Activated CD4-positive, alpha-beta T cell treated with anti-CD3 and anti-CD28 coated beads, Interleukin-2, amount 50 U/mL, for 1 hour (primary cell): ENCODE results near the gene USP24.
A peak's percentile ranks its signal among the peaks of the same experiment; 100 is the strongest.

Source experiments
- DNase-seq: peaks from one replicate; pipeline ENCODE4 v3.0.0-alpha.2; 2020

USP24 gene

GRCh38 chr1:55155522-55155921, 59.6 kb downstream of the USP24 start:
- no peak for DNase-seq

- DNase-seq = no peak
Measured at GRCh38 chr1:55154616-55155015, 60.5 kb downstream of the USP24 start.

- DNase-seq = no peak
Measured at GRCh38 chr1:55153031-55153430, 62.1 kb downstream of the USP24 start.

- no peak for DNase-seq
Measured at GRCh38 chr1:55150880-55151588, 64.1 kb downstream of the USP24 start.

- no peak for DNase-seq
Measured at GRCh38 chr1:55148676-55149075, 66.5 kb downstream of the USP24 start.

GRCh38 chr1:55147524-55147923, 67.6 kb downstream of the USP24 start:
- no peak for DNase-seq

GRCh38 chr1:55146781-55147180, 68.4 kb downstream of the USP24 start:
- no peak for DNase-seq

GRCh38 chr1:55144886-55145285, 70.3 kb downstream of the USP24 start:
- DNase-seq = no peak

GRCh38 chr1:55143684-55144083, 71.5 kb downstream of the USP24 start:
- no peak for DNase-seq

GRCh38 chr1:55141295-55141893, 73.8 kb downstream of the USP24 start:
- DNase-seq = no peak

GRCh38 chr1:55140546-55140983, 74.6 kb downstream of the USP24 start:
- DNase-seq = peak; percentile 57

- DNase-seq = no peak
Measured at GRCh38 chr1:55140137-55140536, 75.0 kb downstream of the USP24 start.

GRCh38 chr1:55138823-55139222, 76.3 kb downstream of the USP24 start:
- no peak for DNase-seq

GRCh38 chr1:55134152-55134808, 80.9 kb downstream of the USP24 start:
- DNase-seq = no peak

GRCh38 chr1:55131801-55132200, 83.4 kb downstream of the USP24 start:
- no peak for DNase-seq

- DNase-seq = no peak
Measured at GRCh38 chr1:55131218-55131617, 83.9 kb downstream of the USP24 start.

- DNase-seq = no peak
Measured at GRCh38 chr1:55129194-55129728, 85.9 kb downstream of the USP24 start.

- no peak for DNase-seq
Measured at GRCh38 chr1:55128418-55128995, 86.7 kb downstream of the USP24 start.

GRCh38 chr1:55127827-55128343, 87.3 kb downstream of the USP24 start:
- no peak for DNase-seq

- DNase-seq = no peak
Measured at GRCh38 chr1:55124470-55124869, 90.7 kb downstream of the USP24 start.

- no peak for DNase-seq
Measured at GRCh38 chr1:55120538-55120937, 94.6 kb downstream of the USP24 start.

GRCh38 chr1:55118651-55119329, 96.4 kb downstream of the USP24 start:
- DNase-seq = no peak

GRCh38 chr1:55117941-55118340, 97.2 kb downstream of the USP24 start:
- no peak for DNase-seq
